ENCODE measurements around the gene SLC25A24.

Gene SLC25A24

DNA sequence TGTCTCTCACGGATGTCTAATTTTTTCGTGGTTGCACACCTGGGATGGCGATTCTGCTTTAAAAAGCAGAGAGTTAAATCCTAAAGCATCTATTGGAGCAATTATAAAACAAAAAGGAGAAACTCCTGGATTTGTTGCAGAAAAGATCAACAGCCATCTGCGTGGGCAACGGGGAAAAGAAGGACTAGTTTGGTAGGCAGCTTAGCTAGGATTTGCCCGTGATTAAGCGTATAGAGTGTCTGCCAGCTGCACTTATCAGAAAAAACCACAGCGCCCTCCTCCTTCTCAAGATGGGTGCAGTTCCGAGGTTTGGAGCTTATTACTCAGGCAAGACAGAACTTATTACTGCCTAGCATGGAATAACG lies 526 bp upstream of the SLC25A24 start:
- CTCF ChIA-PET = interaction anchor here (0.5 to 1.6 kb wide), 4 partner anchors 9 to 899 kb away, joined by 3 to 8 read pairs (median 6); partner anchors contain the start of gene EEIG2

DNA sequence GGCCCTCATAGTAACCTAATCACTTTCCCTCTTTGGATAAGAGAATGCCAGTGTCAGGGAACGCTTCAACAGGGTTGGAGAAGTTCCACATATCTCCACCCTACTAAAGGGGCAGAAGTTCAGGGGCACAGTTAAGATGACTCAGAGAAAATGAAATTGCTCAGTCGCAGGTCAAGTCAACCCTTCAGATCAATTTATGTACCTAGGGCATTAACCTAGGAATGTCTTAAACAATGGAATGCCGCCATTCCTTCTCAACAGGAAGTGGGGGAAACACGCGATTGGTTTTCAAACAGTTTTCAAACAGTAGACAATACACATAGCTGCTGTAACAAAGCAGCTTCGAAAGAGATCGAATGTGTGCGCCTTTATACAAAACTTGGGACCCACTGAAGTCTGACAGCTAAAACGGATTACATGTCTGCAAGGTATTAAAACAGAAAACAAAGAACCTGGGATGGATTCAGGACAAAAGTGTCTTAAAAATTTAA lies 897 bp downstream of the SLC25A24 start:
- TF ChIP-seq ZNF384 (IDR thresholded peaks at IDR 0.05) (no peak), ELF4 (IDR thresholded peaks at IDR 0.05) (no peak), NFRKB (IDR thresholded peaks at IDR 0.05) (no peak), FOXM1 (IDR thresholded peaks at IDR 0.05; ENCODE audit: borderline replicate concordance) (no peak), PKNOX1 (IDR thresholded peaks at IDR 0.05) (no peak), SUZ12 (IDR thresholded peaks at IDR 0.05) (no peak), FOXK2 (IDR thresholded peaks at IDR 0.05) (no peak), FOXA1 (IDR thresholded peaks at IDR 0.05) (no peak)
- ChIA-PET CTCF (no interaction called here), POLR2A (interaction anchor here (1.4 to 2.0 kb wide), 3 partner anchors 18 to 493 kb away, joined by 5 to 9 read pairs (median 6); partner anchors contain the start of genes PRPF38B and VAV3)
- DNase-seq (ENCODE audit: extremely low spot score) = no peak

More for the DNA sequence above, 526 bp upstream of the SLC25A24 start:
- peak; percentile 58 for DNase-seq (ENCODE audit: extremely low spot score)
- POLR2A ChIA-PET = interaction anchor here (0.6 to 2.0 kb wide), 15 partner anchors 8 to 1144 kb away, joined by 3 to 15 read pairs (median 4); partner anchors contain the start of genes EEIG2, PRMT6, PRPF38B and VAV3
- no peak for TF ChIP-seq L3MBTL2 (conservative IDR thresholded peaks at IDR 0.05)
- no peak for TF ChIP-seq SUZ12 (IDR thresholded peaks at IDR 0.05)
- TF ChIP-seq FOXM1 (IDR thresholded peaks at IDR 0.05; ENCODE audit: borderline replicate concordance) = no peak
- no peak for TF ChIP-seq PKNOX1 (IDR thresholded peaks at IDR 0.05)
- TF ChIP-seq NFRKB (IDR thresholded peaks at IDR 0.05) = no peak
- TF ChIP-seq SP1 (IDR thresholded peaks at IDR 0.05) = no peak
- TF ChIP-seq FOXK2 (IDR thresholded peaks at IDR 0.05) = no peak
- TF ChIP-seq LEF1 (IDR thresholded peaks at IDR 0.05; ENCODE audit: borderline replicate concordance) = no peak
- no peak for TF ChIP-seq BHLHE40 (IDR thresholded peaks at IDR 0.05; ENCODE audit: borderline replicate concordance)
- TF ChIP-seq ZNF384 (IDR thresholded peaks at IDR 0.05) = no peak
- TF ChIP-seq ELF4 (IDR thresholded peaks at IDR 0.05) = no peak

- CTCF ChIA-PET = no interaction called here
- no peak for TF ChIP-seq SUZ12 (IDR thresholded peaks at IDR 0.05)
- no peak for TF ChIP-seq BHLHE40 (IDR thresholded peaks at IDR 0.05; ENCODE audit: borderline replicate concordance)
- TF ChIP-seq ARNT (IDR thresholded peaks at IDR 0.05) = no peak
- no peak for TF ChIP-seq SP1 (IDR thresholded peaks at IDR 0.05)
- no peak for TF ChIP-seq HDGF (IDR thresholded peaks at IDR 0.05; ENCODE audit: borderline replicate concordance)
- no peak for TF ChIP-seq ELF4 (IDR thresholded peaks at IDR 0.05)
- TF ChIP-seq NFRKB (IDR thresholded peaks at IDR 0.05) = no peak
- no peak for TF ChIP-seq FOXK2 (IDR thresholded peaks at IDR 0.05)
- no peak for DNase-seq (ENCODE audit: extremely low spot score)
- POLR2A ChIA-PET = no interaction called here
These were observed 6.1 kb downstream of the SLC25A24 start for GRCh38 chr1:108194051-108194450.

DNA sequence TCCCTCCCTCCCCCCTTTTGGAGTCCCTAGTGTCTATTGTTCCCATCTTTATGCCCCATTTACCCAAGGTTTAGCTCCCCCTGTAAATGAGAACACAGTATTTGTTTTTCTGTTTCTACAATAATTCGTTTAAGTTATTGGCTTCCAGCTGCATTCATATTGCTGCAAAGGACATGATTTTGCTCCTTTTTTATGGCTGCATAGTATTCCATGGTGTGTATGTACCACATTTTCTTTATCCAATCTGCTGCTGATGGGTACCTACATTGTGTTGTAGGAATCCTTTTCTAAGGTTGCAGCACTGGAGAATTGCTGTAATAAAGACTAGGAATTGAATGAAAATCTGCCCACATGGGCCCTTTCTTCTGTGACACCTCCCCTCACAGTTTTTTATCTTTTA lies 6.8 kb downstream of the SLC25A24 start:
- DNase-seq (ENCODE audit: extremely low spot score) = no peak
- ChIA-PET CTCF (no interaction called here), POLR2A (no interaction called here)
- TF ChIP-seq TARDBP (IDR thresholded peaks at IDR 0.05) = no peak
- TF ChIP-seq ZNF384 (IDR thresholded peaks at IDR 0.05) = no peak
- no peak for TF ChIP-seq L3MBTL2 (conservative IDR thresholded peaks at IDR 0.05)
- TF ChIP-seq SP1 (IDR thresholded peaks at IDR 0.05) = no peak
- no peak for TF ChIP-seq HDGF (IDR thresholded peaks at IDR 0.05; ENCODE audit: borderline replicate concordance)
- no peak for TF ChIP-seq SUZ12 (IDR thresholded peaks at IDR 0.05)
- no peak for TF ChIP-seq CTBP1 (IDR thresholded peaks at IDR 0.05; ENCODE audit: borderline replicate concordance)
- TF ChIP-seq ARNT (IDR thresholded peaks at IDR 0.05) = no peak
- no peak for TF ChIP-seq FOXM1 (IDR thresholded peaks at IDR 0.05; ENCODE audit: borderline replicate concordance)
- TF ChIP-seq LEF1 (IDR thresholded peaks at IDR 0.05; ENCODE audit: borderline replicate concordance) = no peak
- no peak for TF ChIP-seq BHLHE40 (IDR thresholded peaks at IDR 0.05; ENCODE audit: borderline replicate concordance)
- TF ChIP-seq FOXK2 (IDR thresholded peaks at IDR 0.05) = no peak
- TF ChIP-seq PKNOX1 (IDR thresholded peaks at IDR 0.05) = no peak
- no peak for TF ChIP-seq FOXA1 (IDR thresholded peaks at IDR 0.05)
- TF ChIP-seq ELF4 (IDR thresholded peaks at IDR 0.05) = no peak
- TF ChIP-seq NFRKB (IDR thresholded peaks at IDR 0.05) = no peak

DNA sequence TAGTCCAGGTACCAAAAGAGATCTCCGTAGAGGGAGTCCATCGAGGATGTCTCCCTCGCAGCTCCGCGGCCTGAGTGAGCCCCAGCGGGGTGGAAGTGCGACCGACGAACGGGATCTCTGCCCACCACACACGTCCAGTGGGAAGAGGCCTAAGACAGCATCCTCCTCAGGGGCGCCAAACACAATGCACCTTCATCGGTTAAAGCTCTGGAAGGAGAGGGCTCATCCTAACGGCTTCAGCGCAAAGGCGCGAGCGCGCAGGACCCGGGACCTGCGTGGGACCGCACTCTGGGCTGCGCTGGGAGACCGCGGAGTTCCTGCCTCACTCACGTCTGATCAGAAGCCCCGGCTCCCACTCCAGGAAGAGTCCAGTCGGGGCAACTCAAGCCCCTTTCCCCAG lies 7.6 kb downstream of the SLC25A24 start:
- ChIA-PET POLR2A (no interaction called here), CTCF (no interaction called here)
- no peak for DNase-seq (ENCODE audit: extremely low spot score)
- no peak for TF ChIP-seq TARDBP (IDR thresholded peaks at IDR 0.05)
- TF ChIP-seq FOXK2 (IDR thresholded peaks at IDR 0.05) = no peak
- TF ChIP-seq LEF1 (IDR thresholded peaks at IDR 0.05; ENCODE audit: borderline replicate concordance) = no peak
- TF ChIP-seq PKNOX1 (IDR thresholded peaks at IDR 0.05) = no peak
- TF ChIP-seq FOXA1 (IDR thresholded peaks at IDR 0.05) = no peak
- no peak for TF ChIP-seq ZNF384 (IDR thresholded peaks at IDR 0.05)
- no peak for TF ChIP-seq CTBP1 (IDR thresholded peaks at IDR 0.05; ENCODE audit: borderline replicate concordance)
- TF ChIP-seq ELF4 (IDR thresholded peaks at IDR 0.05) = no peak
- TF ChIP-seq SUZ12 (IDR thresholded peaks at IDR 0.05) = no peak
- TF ChIP-seq ARNT (IDR thresholded peaks at IDR 0.05) = no peak
- TF ChIP-seq L3MBTL2 (conservative IDR thresholded peaks at IDR 0.05) = no peak
- TF ChIP-seq BHLHE40 (IDR thresholded peaks at IDR 0.05; ENCODE audit: borderline replicate concordance) = no peak
